ENCODE measurements around the gene SEPTIN11.

SEPTIN11 gene

GRCh38 chr4:76997532-76997931 is 48.0 kb downstream of the SEPTIN11 start:
- Histone ChIP-seq H3F3A (ENCODE audit: insufficient read depth) (no peaks in the 10 kb centered on the region), H3K36me3 (ENCODE audit: low read length) (no peaks in the 10 kb centered on the region)

GRCh38 chr4:76998251-76998901 is 48.8 kb downstream of the SEPTIN11 start:
- no peaks in the 10 kb centered on the region for H4K20me1 ChIP-seq (ENCODE audit: low read depth, low read length)
- no peak overlapping the region for H3K27ac ChIP-seq (ENCODE audit: low read depth, low read length)
- H3K36me3 ChIP-seq (ENCODE audit: low read length), result no peaks in the 10 kb centered on the region
- no peaks in the 10 kb centered on the region for H3F3A ChIP-seq (ENCODE audit: insufficient read depth)
- H3K9ac ChIP-seq (ENCODE audit: low read length), result no peak overlapping the region
- no peak overlapping the region for H3K4me3 ChIP-seq (ENCODE audit: insufficient read depth, low read length, poor library complexity, severe bottlenecking)
- H3K9me2 ChIP-seq (replicated peaks; ENCODE audit: insufficient read depth, low read length), result no peaks in the 10 kb centered on the region
- no peak overlapping the region for H2AFZ ChIP-seq (ENCODE audit: low read depth, low read length, severe bottlenecking)
- H3K27me3 ChIP-seq (ENCODE audit: low read length), result no peaks in the 10 kb centered on the region
- no peaks in the 10 kb centered on the region for H3K79me2 ChIP-seq (ENCODE audit: insufficient read depth, low read length)
- TF ChIP-seq EZH2phosphoT487 (conservative IDR thresholded peaks at IDR 0.05; ENCODE audit: low read length), result no peak
- TF ChIP-seq CTCF (IDR thresholded peaks at IDR 0.05; ENCODE audit: insufficient read depth, low read length, poor library complexity, severe bottlenecking), result no peak
- no peaks in the 10 kb centered on the region for H3K9me3 ChIP-seq (ENCODE audit: insufficient read depth, low read length)
- no peak overlapping the region for H3K4me2 ChIP-seq (ENCODE audit: low read depth, low read length, poor library complexity, severe bottlenecking)

More at GRCh38 chr4:76997532-76997931, 48.0 kb downstream of the SEPTIN11 start:
- Histone ChIP-seq H3K4me2 (ENCODE audit: low read depth, low read length, poor library complexity, severe bottlenecking) (no peak overlapping the region), H3K9me3 (ENCODE audit: insufficient read depth, low read length) (no peaks in the 10 kb centered on the region), H3K9ac (ENCODE audit: low read length) (no peak overlapping the region), H4K20me1 (ENCODE audit: low read depth, low read length) (no peaks in the 10 kb centered on the region), H3K27ac (ENCODE audit: low read depth, low read length) (no peak overlapping the region), H3K4me3 (ENCODE audit: insufficient read depth, low read length, poor library complexity, severe bottlenecking) (no peak overlapping the region), H3K27me3 (ENCODE audit: low read length) (no peaks in the 10 kb centered on the region), H2AFZ (ENCODE audit: low read depth, low read length, severe bottlenecking) (no peak overlapping the region), H3K9me2 (replicated peaks; ENCODE audit: insufficient read depth, low read length) (no peaks in the 10 kb centered on the region), H3K79me2 (ENCODE audit: insufficient read depth, low read length) (no peaks in the 10 kb centered on the region)
- no peak for TF ChIP-seq CTCF (IDR thresholded peaks at IDR 0.05; ENCODE audit: insufficient read depth, low read length, poor library complexity, severe bottlenecking)
- TF ChIP-seq EZH2phosphoT487 (conservative IDR thresholded peaks at IDR 0.05; ENCODE audit: low read length), result no peak
